Thyroid gland (tissue), 4 donors: ENCODE data around the gene LACRT.

Experiments
- POLR2A ChIP-seq, 2 donors: fragments of 450-650 bp; IDR thresholded peaks; one replicate each; pipeline ENCODE4 v1.6.1; 2017; ENCODE audit warnings: antibody characterized with exemption in 2 of 2, mild to moderate bottlenecking in 2 of 2, moderate library complexity in 1 of 2
- TF ChIP-seq, protein P1 (sequence below), 6 experiments: fragments of 200-600 bp in 3 of 6; fragments of 450-650 bp in 3 of 6; sonication (generic) in 3 of 6; IDR thresholded peaks; one replicate each; pipeline ENCODE4 v1.5.1; 2016 to 2019; ENCODE audit warnings: antibody characterized with exemption in 6 of 6, mild to moderate bottlenecking in 2 of 6, inconsistent platforms in 1 of 6, moderate library complexity in 1 of 6

DNA sequence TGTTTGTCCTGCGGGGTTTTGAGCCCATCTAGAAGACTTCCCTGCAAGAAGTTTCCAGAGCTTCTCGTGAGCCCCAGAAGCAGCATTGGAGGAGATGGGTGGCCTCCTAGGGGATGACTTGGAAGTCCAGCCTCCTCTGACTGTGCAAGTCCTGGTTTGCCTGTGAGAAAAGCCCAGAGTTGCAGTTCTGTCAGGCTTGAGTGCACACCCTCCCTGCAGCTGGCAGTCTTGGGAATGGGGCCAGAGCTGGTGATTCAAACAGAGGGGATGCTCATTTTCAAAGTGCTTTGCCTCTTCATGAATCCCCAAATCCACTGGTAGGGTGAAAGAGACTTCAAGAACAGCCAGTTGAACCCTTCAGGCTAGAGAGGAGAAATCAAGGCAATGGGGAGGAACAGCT is 42.4 kb downstream of the LACRT start:
- TF ChIP-seq, protein P1, sequence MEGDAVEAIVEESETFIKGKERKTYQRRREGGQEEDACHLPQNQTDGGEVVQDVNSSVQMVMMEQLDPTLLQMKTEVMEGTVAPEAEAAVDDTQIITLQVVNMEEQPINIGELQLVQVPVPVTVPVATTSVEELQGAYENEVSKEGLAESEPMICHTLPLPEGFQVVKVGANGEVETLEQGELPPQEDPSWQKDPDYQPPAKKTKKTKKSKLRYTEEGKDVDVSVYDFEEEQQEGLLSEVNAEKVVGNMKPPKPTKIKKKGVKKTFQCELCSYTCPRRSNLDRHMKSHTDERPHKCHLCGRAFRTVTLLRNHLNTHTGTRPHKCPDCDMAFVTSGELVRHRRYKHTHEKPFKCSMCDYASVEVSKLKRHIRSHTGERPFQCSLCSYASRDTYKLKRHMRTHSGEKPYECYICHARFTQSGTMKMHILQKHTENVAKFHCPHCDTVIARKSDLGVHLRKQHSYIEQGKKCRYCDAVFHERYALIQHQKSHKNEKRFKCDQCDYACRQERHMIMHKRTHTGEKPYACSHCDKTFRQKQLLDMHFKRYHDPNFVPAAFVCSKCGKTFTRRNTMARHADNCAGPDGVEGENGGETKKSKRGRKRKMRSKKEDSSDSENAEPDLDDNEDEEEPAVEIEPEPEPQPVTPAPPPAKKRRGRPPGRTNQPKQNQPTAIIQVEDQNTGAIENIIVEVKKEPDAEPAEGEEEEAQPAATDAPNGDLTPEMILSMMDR (IDR thresholded peaks at IDR 0.05), result no peak
- no peak for TF ChIP-seq POLR2A (IDR thresholded peaks at IDR 0.05)
